ENCODE measurements around the gene SKIC2.
"Not testable (repeated sequence)": the region's sequence is repeated elsewhere in the genome, so short reads cannot be mapped to it uniquely, and the experiment has no call there.

DNA sequence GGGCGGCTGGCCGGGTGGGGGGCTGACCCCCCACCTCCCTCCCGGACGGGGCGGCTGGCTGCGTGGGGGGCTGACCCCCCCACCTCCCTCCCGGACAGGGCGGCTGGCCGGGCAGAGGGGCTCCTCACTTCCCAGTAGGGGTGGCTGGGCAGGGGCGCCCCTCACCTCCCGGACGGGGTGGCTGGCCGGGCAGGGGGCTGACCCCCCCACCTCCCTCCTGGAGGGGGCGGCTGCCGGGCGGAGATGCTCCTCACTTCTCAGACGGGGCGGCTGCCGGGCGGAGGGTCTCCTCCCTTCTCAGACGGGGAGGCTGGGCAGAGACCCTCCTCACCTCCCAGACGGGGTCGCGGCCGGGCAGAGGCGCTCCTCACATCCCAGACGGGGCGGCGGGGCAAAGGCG lies 17.1 kb downstream of the SKIC2 start:
- TF ChIP-seq, protein P1, sequence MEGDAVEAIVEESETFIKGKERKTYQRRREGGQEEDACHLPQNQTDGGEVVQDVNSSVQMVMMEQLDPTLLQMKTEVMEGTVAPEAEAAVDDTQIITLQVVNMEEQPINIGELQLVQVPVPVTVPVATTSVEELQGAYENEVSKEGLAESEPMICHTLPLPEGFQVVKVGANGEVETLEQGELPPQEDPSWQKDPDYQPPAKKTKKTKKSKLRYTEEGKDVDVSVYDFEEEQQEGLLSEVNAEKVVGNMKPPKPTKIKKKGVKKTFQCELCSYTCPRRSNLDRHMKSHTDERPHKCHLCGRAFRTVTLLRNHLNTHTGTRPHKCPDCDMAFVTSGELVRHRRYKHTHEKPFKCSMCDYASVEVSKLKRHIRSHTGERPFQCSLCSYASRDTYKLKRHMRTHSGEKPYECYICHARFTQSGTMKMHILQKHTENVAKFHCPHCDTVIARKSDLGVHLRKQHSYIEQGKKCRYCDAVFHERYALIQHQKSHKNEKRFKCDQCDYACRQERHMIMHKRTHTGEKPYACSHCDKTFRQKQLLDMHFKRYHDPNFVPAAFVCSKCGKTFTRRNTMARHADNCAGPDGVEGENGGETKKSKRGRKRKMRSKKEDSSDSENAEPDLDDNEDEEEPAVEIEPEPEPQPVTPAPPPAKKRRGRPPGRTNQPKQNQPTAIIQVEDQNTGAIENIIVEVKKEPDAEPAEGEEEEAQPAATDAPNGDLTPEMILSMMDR (IDR thresholded peaks at IDR 0.05), result not testable (repeated sequence)
- TF ChIP-seq POLR2A (IDR thresholded peaks at IDR 0.05), result not testable (repeated sequence)

All from Peyer's patch (tissue), 4 donors.